Sigmoid colon (tissue), 4 donors: ENCODE measurements around the gene MRPL49.

Source experiments
- CTCF ChIP-seq, 4 experiments: fragments of 450-650 bp in 3 of 4; fragments of 200-600 bp in 1 of 4; IDR thresholded peaks; one replicate each; pipeline ENCODE4 v1.5.1; 2016 to 2019; ENCODE audit warnings: antibody characterized with exemption in 4 of 4, mild to moderate bottlenecking in 3 of 4, moderate library complexity in 2 of 4
- EP300 ChIP-seq, 4 donors: sonication (generic); formaldehyde crosslinking; IDR thresholded peaks; one replicate each; pipeline ENCODE4 v1.6.1; 2017; ENCODE audit warnings: antibody characterized with exemption in 4 of 4
- POLR2A ChIP-seq, 2 donors: fragments of 450-650 bp; IDR thresholded peaks; one replicate each; pipeline ENCODE4 v1.6.1; 2016; ENCODE audit warnings: antibody characterized with exemption in 2 of 2, mild to moderate bottlenecking in 2 of 2, moderate library complexity in 2 of 2
- POLR2AphosphoS5 ChIP-seq, 4 donors: sonication (generic); formaldehyde crosslinking; IDR thresholded peaks; one replicate each; pipeline ENCODE4 v1.6.1; 2017; ENCODE audit warnings: antibody characterized with exemption in 4 of 4

GRCh38 chr11:65083834-65084597 is 38.1 kb upstream of the MRPL49 start, which contains the start of the genes CDCA5 and ZFPL1:
- TF ChIP-seq POLR2A (IDR thresholded peaks at IDR 0.05) (peak in 1 of 2 donors; percentile 48), CTCF (IDR thresholded peaks at IDR 0.05) (no peak), EP300 (IDR thresholded peaks at IDR 0.05) (peak in 2 of 4 donors; percentile 33 to 82), POLR2AphosphoS5 (IDR thresholded peaks at IDR 0.05) (peak; percentile 83 to 93 (median 92))
